ENCODE measurements around the gene CTDSPL.
"Not testable (repeated sequence)": the region's sequence is repeated elsewhere in the genome, so short reads cannot be mapped to it uniquely, and the experiment has no call there.

Gene CTDSPL

GRCh38 chr3:37861620-37862041, at the start of gene CTDSPL:
Gene CTDSPL, plus strand, starts transcription at chr3:37861880. Its CDS starts 320 bp downstream, at chr3:37862200.
- no peak for DNase-seq

- DNase-seq: no peak
Measured at GRCh38 chr3:37812499-37812896, 49.2 kb upstream of the CTDSPL start.

GRCh38 chr3:37813403-37813802, 48.3 kb upstream of the CTDSPL start:
- DNase-seq: no peak

GRCh38 chr3:37814547-37814946, 47.1 kb upstream of the CTDSPL start:
- no peak for DNase-seq

- DNase-seq: not testable (repeated sequence)
Measured at GRCh38 chr3:37815156-37815555, 46.5 kb upstream of the CTDSPL start.

- DNase-seq: no peak
Measured at GRCh38 chr3:37816271-37816670, 45.4 kb upstream of the CTDSPL start.

GRCh38 chr3:37819591-37819990, 42.1 kb upstream of the CTDSPL start:
- no peak for DNase-seq

GRCh38 chr3:37820286-37820685, 41.4 kb upstream of the CTDSPL start:
- DNase-seq: no peak

- DNase-seq: no peak
Measured at GRCh38 chr3:37823189-37823588, 38.5 kb upstream of the CTDSPL start.

- no peak for DNase-seq
Measured at GRCh38 chr3:37824090-37824953, 37.4 kb upstream of the CTDSPL start.

GRCh38 chr3:37824954-37825328, 36.7 kb upstream of the CTDSPL start:
- no peak for DNase-seq

- DNase-seq: no peak
Measured at GRCh38 chr3:37825744-37826400, 35.8 kb upstream of the CTDSPL start.

GRCh38 chr3:37826502-37826901, 35.2 kb upstream of the CTDSPL start:
- no peak for DNase-seq

GRCh38 chr3:37826933-37827332, 34.7 kb upstream of the CTDSPL start:
- no peak for DNase-seq

- no peak for DNase-seq
Measured at GRCh38 chr3:37832480-37832879, 29.2 kb upstream of the CTDSPL start.

- no peak for DNase-seq
Measured at GRCh38 chr3:37833302-37834186, 28.1 kb upstream of the CTDSPL start.

GRCh38 chr3:37836589-37836988, 25.1 kb upstream of the CTDSPL start:
- DNase-seq: no peak

GRCh38 chr3:37847689-37848088, 14.0 kb upstream of the CTDSPL start:
- DNase-seq: no peak

GRCh38 chr3:37849146-37849923, 12.3 kb upstream of the CTDSPL start:
- no peak for DNase-seq

GRCh38 chr3:37852097-37852496, 9.6 kb upstream of the CTDSPL start:
- DNase-seq: no peak

- DNase-seq: no peak
Measured at GRCh38 chr3:37852771-37853170, 8.9 kb upstream of the CTDSPL start.

GRCh38 chr3:37853691-37854413, 7.8 kb upstream of the CTDSPL start:
- DNase-seq: no peak
